Trophoblast cell (in vitro differentiated cells and primary cell): ENCODE results near the gene BABAM2.

Experiments used
- DNase-seq, 2 donors: peaks; one replicate each; pipeline ENCODE4 v3.0.0-alpha.2; 2016
- H2AFZ ChIP-seq: 2 replicates; pipeline ENCODE4 v1.6.1; 2013; ENCODE audit warnings: low read length, moderate library complexity, mild to moderate bottlenecking; ENCODE audit not compliant: insufficient read depth, poor library complexity
- H2AK5ac ChIP-seq: 2 replicates; pipeline ENCODE4 v1.6.1; 2013; ENCODE audit warnings: mild to moderate bottlenecking, low read length
- H2BK120ac ChIP-seq: 2 replicates; pipeline ENCODE4 v1.6.1; 2013; ENCODE audit warnings: low read length, mild to moderate bottlenecking, moderate library complexity; ENCODE audit not compliant: insufficient read depth, poor library complexity
- H2BK12ac ChIP-seq: 2 replicates; pipeline ENCODE4 v1.6.1; 2013; ENCODE audit warnings: mild to moderate bottlenecking, low read length, moderate library complexity
- H2BK5ac ChIP-seq: 2 replicates; pipeline ENCODE4 v1.6.1; 2013; ENCODE audit warnings: low read length, low read depth, moderate library complexity, mild to moderate bottlenecking; ENCODE audit not compliant: poor library complexity
- H3K14ac ChIP-seq: 2 replicates; pipeline ENCODE4 v1.6.1; 2013; ENCODE audit warnings: mild to moderate bottlenecking, low read length
- H3K18ac ChIP-seq: 2 replicates; pipeline ENCODE4 v1.6.1; 2013; ENCODE audit warnings: mild to moderate bottlenecking, low read length
- H3K23ac ChIP-seq: 2 replicates; pipeline ENCODE4 v1.6.1; 2013; ENCODE audit warnings: low read length
- H3K27ac ChIP-seq: 2 replicates; pipeline ENCODE4 v1.5.1; 2013; ENCODE audit warnings: low read depth, mild to moderate bottlenecking, inconsistent platforms, low read length, moderate library complexity
- H3K27me3 ChIP-seq: 2 replicates; pipeline ENCODE4 v1.6.1; 2013; ENCODE audit warnings: inconsistent platforms, mild to moderate bottlenecking, low read length, moderate library complexity; ENCODE audit not compliant: insufficient read depth
- H3K36me3 ChIP-seq, 2 experiments: 1 replicate in 1 of 2; 2 replicates in 1 of 2; pipeline ENCODE4 v1.6.1; 2013; ENCODE audit warnings: low read length in 2 of 2, mild to moderate bottlenecking in 2 of 2, moderate library complexity in 1 of 2; ENCODE audit not compliant: insufficient read depth in 2 of 2, control insufficient read depth in 1 of 2
- H3K4ac ChIP-seq: 2 replicates; pipeline ENCODE4 v1.6.1; 2013; ENCODE audit warnings: low read depth, mild to moderate bottlenecking, low read length, moderate library complexity
- H3K4me1 ChIP-seq, 2 experiments: 1 replicate in 1 of 2; 2 replicates in 1 of 2; pipeline ENCODE4 v1.6.1; 2013; ENCODE audit warnings: low read length in 2 of 2, mild to moderate bottlenecking in 2 of 2, moderate library complexity in 1 of 2; ENCODE audit not compliant: insufficient read depth in 2 of 2, control insufficient read depth in 1 of 2
- H3K4me2 ChIP-seq: 2 replicates; pipeline ENCODE4 v1.6.1; 2013; ENCODE audit warnings: inconsistent platforms, mild to moderate bottlenecking, low read length, moderate library complexity
- H3K4me3 ChIP-seq: 2 replicates; pipeline ENCODE4 v1.5.1; 2013; ENCODE audit warnings: mild to moderate bottlenecking, low read depth, low read length, inconsistent platforms
- H3K79me1 ChIP-seq: one replicate; pipeline ENCODE4 v1.6.1; 2013; ENCODE audit warnings: low read length
- H3K79me2 ChIP-seq: 2 replicates; pipeline ENCODE4 v1.6.1; 2013; ENCODE audit warnings: low read length, mild to moderate bottlenecking; ENCODE audit not compliant: control insufficient read depth, insufficient read depth, poor library complexity
- H3K9ac ChIP-seq: 2 replicates; pipeline ENCODE4 v1.6.1; 2013; ENCODE audit warnings: mild to moderate bottlenecking, low read length
- H3K9me3 ChIP-seq: 2 replicates; pipeline ENCODE4 v1.6.1; 2013; ENCODE audit warnings: low read depth, mild to moderate bottlenecking, control low read depth, inconsistent platforms, low read length; ENCODE audit not compliant: insufficient read depth
- H4K12ac ChIP-seq: 2 replicates; pipeline ENCODE4 v1.6.1; 2013; ENCODE audit warnings: low read depth, mild to moderate bottlenecking, low read length, moderate library complexity
- H4K8ac ChIP-seq: 2 replicates; pipeline ENCODE4 v1.6.1; 2013; ENCODE audit warnings: low read depth, mild to moderate bottlenecking, low read length, moderate library complexity
- H4K91ac ChIP-seq: one replicate; pipeline ENCODE4 v1.6.1; 2013; ENCODE audit warnings: low read depth, mild to moderate bottlenecking, low read length, moderate library complexity
- WGBS: extraction: QIAGEN DNeasy Blood & Tissue Kit; methylation state at CpG from one replicate; pipeline ENCODE4 v1.1.7; 2013; ENCODE audit warnings: missing lambda C conversion rate; ENCODE audit not compliant: insufficient read length, insufficient coverage; ENCODE audit errors: extremely low coverage; 5-methylcytosine and 5-hydroxymethylcytosine counted together

Gene BABAM2

GRCh38 chr2:27929916-27930486 is 39.5 kb downstream of the BABAM2 start:
- no peak overlapping the region for H3K27ac ChIP-seq
- H3K79me1 ChIP-seq, result no peaks in the 10 kb centered on the region
- H3K9ac ChIP-seq, result no peak overlapping the region
- H3K4me3 ChIP-seq, result no peak overlapping the region
- H3K79me2 ChIP-seq, result no peaks in the 10 kb centered on the region
- no CpG with 5 or more reads among the region's 11 CpGs for WGBS
- no peak overlapping the region for H3K23ac ChIP-seq
- H3K9me3 ChIP-seq, result no peaks in the 10 kb centered on the region
- no peak overlapping the region for H4K12ac ChIP-seq
- H3K36me3 ChIP-seq, result no peaks in the 10 kb centered on the region
- no peak for DNase-seq
- no peak overlapping the region for H2BK12ac ChIP-seq
- no peak overlapping the region for H2BK5ac ChIP-seq
- H3K4ac ChIP-seq, result no peak overlapping the region
- H2AFZ ChIP-seq, result no peak overlapping the region
- peaks cover 0 to 3% of the 10 kb centered on the region in 2 experiments for H3K4me1 ChIP-seq
- no peak overlapping the region for H2BK120ac ChIP-seq
- H4K91ac ChIP-seq, result no peak overlapping the region
- no peak overlapping the region for H3K18ac ChIP-seq
- H2AK5ac ChIP-seq, result no peak overlapping the region
- no peak overlapping the region for H4K8ac ChIP-seq
- no peak overlapping the region for H3K4me2 ChIP-seq
- H3K14ac ChIP-seq, result no peak overlapping the region
- H3K27me3 ChIP-seq, result no peaks in the 10 kb centered on the region

DNA sequence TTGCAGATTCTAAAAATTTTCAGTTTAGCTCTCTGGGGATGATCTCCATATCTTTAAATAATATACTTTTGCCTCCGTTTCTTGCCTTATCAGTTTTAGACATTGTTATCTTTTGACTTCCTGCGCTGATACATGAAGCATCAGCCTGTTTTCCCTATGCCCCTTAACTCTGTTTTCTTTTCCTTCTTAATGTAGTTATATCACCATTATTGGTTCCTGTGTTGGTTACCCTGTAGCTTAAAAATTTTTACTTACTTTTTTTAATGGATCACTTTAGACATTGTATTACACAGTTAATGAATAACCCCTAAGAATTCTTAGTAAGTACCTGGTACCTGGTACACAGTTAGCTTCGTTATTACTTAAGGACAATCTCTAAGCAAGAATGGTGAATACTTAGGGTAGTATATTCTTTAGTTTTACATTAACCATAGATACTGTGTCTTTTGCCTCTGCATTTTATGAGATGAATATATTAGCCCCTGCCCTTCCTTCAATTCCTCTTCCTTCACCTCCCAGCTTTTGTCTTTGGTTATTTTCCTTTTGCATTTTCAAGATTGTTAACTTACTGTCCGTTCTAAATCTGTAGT is 40.9 kb downstream of the BABAM2 start:
- H3K18ac ChIP-seq, result no peak overlapping the region
- no peak overlapping the region for H3K4me3 ChIP-seq
- no peak overlapping the region for H4K8ac ChIP-seq
- no peak overlapping the region for H3K14ac ChIP-seq
- WGBS, result no CpG with 5 or more reads among the region's 4 CpGs
- no peak overlapping the region for H2BK120ac ChIP-seq
- H3K27me3 ChIP-seq, result no peaks in the 10 kb centered on the region
- no peak overlapping the region for H3K27ac ChIP-seq
- H3K23ac ChIP-seq, result no peak overlapping the region
- H3K4me1 ChIP-seq, result no peaks in the 10 kb centered on the region
- no peak overlapping the region for H2BK5ac ChIP-seq
- H4K12ac ChIP-seq, result no peak overlapping the region
- no peak overlapping the region for H4K91ac ChIP-seq
- H3K4me2 ChIP-seq, result no peak overlapping the region
- no peaks in the 10 kb centered on the region for H3K79me2 ChIP-seq
- DNase-seq, result no peak
- H2AK5ac ChIP-seq, result no peak overlapping the region
- H3K36me3 ChIP-seq, result no peaks in the 10 kb centered on the region
- H2AFZ ChIP-seq, result no peak overlapping the region
- no peaks in the 10 kb centered on the region for H3K9me3 ChIP-seq
- no peak overlapping the region for H2BK12ac ChIP-seq
- H3K79me1 ChIP-seq, result no peaks in the 10 kb centered on the region
- H3K9ac ChIP-seq, result no peak overlapping the region
- no peak overlapping the region for H3K4ac ChIP-seq

- Histone ChIP-seq H4K12ac (no peak overlapping the region), H3K23ac (no peak overlapping the region), H3K4me1 (no peaks in the 10 kb centered on the region), H3K9me3 (no peaks in the 10 kb centered on the region), H2BK5ac (no peak overlapping the region), H3K4me2 (no peak overlapping the region), H4K91ac (no peak overlapping the region), H3K79me2 (no peaks in the 10 kb centered on the region), H3K79me1 (no peaks in the 10 kb centered on the region), H3K4ac (no peak overlapping the region), H3K18ac (no peak overlapping the region), H4K8ac (no peak overlapping the region), H2BK12ac (no peak overlapping the region), H2BK120ac (no peak overlapping the region), H3K9ac (no peak overlapping the region), H2AFZ (no peak overlapping the region), H3K27ac (no peak overlapping the region), H3K4me3 (no peak overlapping the region), H3K27me3 (no peaks in the 10 kb centered on the region), H2AK5ac (no peak overlapping the region), H3K14ac (no peak overlapping the region), H3K36me3 (no peaks in the 10 kb centered on the region)
- peak; percentile 15 to 53 for DNase-seq
- no CpG with 5 or more reads among the region's 2 CpGs for WGBS
These were observed 41.9 kb downstream of the BABAM2 start for GRCh38 chr2:27932396-27932795.

DNA sequence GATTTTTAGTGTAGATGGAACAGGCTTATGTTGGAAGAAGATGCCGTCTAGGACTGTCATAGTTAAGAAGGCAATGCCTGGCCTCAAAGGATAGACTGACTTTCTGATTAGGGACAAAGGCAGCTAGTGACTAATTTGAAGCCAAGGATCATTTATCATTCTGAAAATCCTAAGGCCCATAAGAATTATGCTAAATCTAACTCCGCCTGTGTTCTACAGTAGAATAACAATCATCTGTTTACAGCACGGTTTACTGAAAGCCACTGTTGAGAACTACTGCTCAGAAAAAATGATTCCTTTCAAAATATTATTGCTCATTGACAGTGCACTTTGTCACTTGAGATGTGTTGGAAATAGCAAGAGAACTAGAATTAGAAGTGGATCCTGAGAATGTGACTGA is 44.5 kb downstream of the BABAM2 start:
- no peak overlapping the region for H3K23ac ChIP-seq
- H3K36me3 ChIP-seq, result no peaks in the 10 kb centered on the region
- no peaks in the 10 kb centered on the region for H3K27me3 ChIP-seq
- H3K4ac ChIP-seq, result no peak overlapping the region
- no peak overlapping the region for H3K18ac ChIP-seq
- no peaks in the 10 kb centered on the region for H3K9me3 ChIP-seq
- WGBS, result no CpG with 5 or more reads among the region's 3 CpGs
- H3K27ac ChIP-seq, result no peak overlapping the region
- H2AFZ ChIP-seq, result no peak overlapping the region
- H2AK5ac ChIP-seq, result no peak overlapping the region
- no peak overlapping the region for H2BK12ac ChIP-seq
- no peak overlapping the region for H2BK120ac ChIP-seq
- H3K4me1 ChIP-seq, result no peaks in the 10 kb centered on the region
- H4K8ac ChIP-seq, result no peak overlapping the region
- H3K79me1 ChIP-seq, result no peaks in the 10 kb centered on the region
- H3K79me2 ChIP-seq, result no peaks in the 10 kb centered on the region
- no peak overlapping the region for H4K12ac ChIP-seq
- DNase-seq, result no peak
- no peak overlapping the region for H3K9ac ChIP-seq
- H2BK5ac ChIP-seq, result no peak overlapping the region
- no peak overlapping the region for H3K14ac ChIP-seq
- H4K91ac ChIP-seq, result no peak overlapping the region
- H3K4me2 ChIP-seq, result no peak overlapping the region
- no peak overlapping the region for H3K4me3 ChIP-seq
